Spinal cord (tissue), 10 donors: ENCODE measurements around the gene NRP1. TPM values are rescaled to one million over a fixed set of nuclear protein-coding genes. Genes with fewer than 3 reads are reported as not detected.

ENCODE experiments used
- DNase-seq, 6 donors: peaks; one replicate each; pipeline versions ENCODE4 v3.0.0 to v3.0.0-alpha.2; 2013 to 2015; ENCODE audit warnings: low spot score in 6 of 6, low read depth in 4 of 6
- H3K27ac ChIP-seq: one replicate; pipeline ENCODE4 v1.5.1; 2013; ENCODE audit warnings: low read depth, low read length, control low read depth
- H3K27me3 ChIP-seq: one replicate; pipeline ENCODE4 v1.6.1; 2013; ENCODE audit warnings: low read length; ENCODE audit not compliant: control insufficient read depth, insufficient read depth
- H3K36me3 ChIP-seq: one replicate; pipeline ENCODE4 v1.6.1; 2013; ENCODE audit warnings: low read length; ENCODE audit not compliant: control insufficient read depth, insufficient read depth
- H3K4me1 ChIP-seq: one replicate; pipeline ENCODE4 v1.6.1; 2013; ENCODE audit warnings: low read length; ENCODE audit not compliant: control insufficient read depth, insufficient read depth
- H3K4me3 ChIP-seq: one replicate; pipeline ENCODE4 v1.5.1; 2013; ENCODE audit warnings: low read depth, low read length, control low read depth
- H3K9me3 ChIP-seq: one replicate; pipeline ENCODE4 v1.6.1; 2013; ENCODE audit warnings: low read length; ENCODE audit not compliant: control insufficient read depth, insufficient read depth
- WGBS: methylation state at CpG from one replicate; pipeline ENCODE4 v1.1.5; 2013; ENCODE audit warnings: missing lambda C conversion rate; ENCODE audit not compliant: insufficient coverage; 5-methylcytosine and 5-hydroxymethylcytosine counted together
- polyA plus RNA-seq, 2 donors: library from polyadenylated mRNA; unstranded; fragments of 120-200 nt; gene quantifications; one replicate each; pipeline ENCODE4 v1.2.1, GENCODE V29; 2013; ENCODE audit not compliant: insufficient read length in 2 of 2
- total RNA-seq, 2 donors: library from RNA; depleted of rRNA in 1 of 2; stranded (reverse); fragments of 120-200 nt in 1 of 2; fragments of >200 nt in 1 of 2; gene quantifications; one replicate each; pipeline versions ENCODE4 v1.2.3 to v1.2.4, GENCODE V29; 2013 to 2014
- donor health status: healthy.

The NRP1 gene
- total and polyA plus RNA-seq, 4 donors: 61.8 to 96.6 (median 80.2) TPM

- Histone ChIP-seq H3K9me3 (no peaks in the 10 kb centered on the region), H3K4me1 (peaks cover 4% of the 10 kb centered on the region), H3K4me3 (no peak overlapping the region), H3K36me3 (no peaks in the 10 kb centered on the region), H3K27me3 (no peaks in the 10 kb centered on the region), H3K27ac (no peak overlapping the region)
- DNase-seq: no peak
- 96% methylated on average over 2 of the region's 5 CpGs for WGBS
Measured at GRCh38 chr10:33192190-33192589, 142.3 kb downstream of the NRP1 start.

GRCh38 chr10:33190406-33190805 lies 144.1 kb downstream of the NRP1 start:
- no peaks in the 10 kb centered on the region for H3K27me3 ChIP-seq
- no CpG with 5 or more reads among the region's 1 CpG for WGBS
- H3K4me3 ChIP-seq: no peak overlapping the region
- no peaks in the 10 kb centered on the region for H3K4me1 ChIP-seq
- H3K9me3 ChIP-seq: no peaks in the 10 kb centered on the region
- no peak overlapping the region for H3K27ac ChIP-seq
- no peaks in the 10 kb centered on the region for H3K36me3 ChIP-seq
- peak in 1 of 6 donors; percentile 20 for DNase-seq

GRCh38 chr10:33189808-33190207 lies 144.7 kb downstream of the NRP1 start:
- no peaks in the 10 kb centered on the region for H3K36me3 ChIP-seq
- WGBS: 24% methylated on average over 3 of the region's 8 CpGs
- no peak overlapping the region for H3K27ac ChIP-seq
- no peaks in the 10 kb centered on the region for H3K9me3 ChIP-seq
- H3K4me1 ChIP-seq: no peaks in the 10 kb centered on the region
- H3K27me3 ChIP-seq: no peaks in the 10 kb centered on the region
- DNase-seq: peak in 2 of 6 donors; percentile 57 to 69
- no peak overlapping the region for H3K4me3 ChIP-seq

GRCh38 chr10:33189363-33189762 lies 145.1 kb downstream of the NRP1 start:
- Histone ChIP-seq H3K27me3 (no peaks in the 10 kb centered on the region), H3K4me1 (no peaks in the 10 kb centered on the region), H3K4me3 (no peak overlapping the region), H3K9me3 (no peaks in the 10 kb centered on the region), H3K36me3 (no peaks in the 10 kb centered on the region), H3K27ac (no peak overlapping the region)
- peak in 1 of 6 donors; percentile 11 for DNase-seq
- 73% methylated on average over 6 of the region's 6 CpGs for WGBS

GRCh38 chr10:33187427-33187999 lies 147.0 kb downstream of the NRP1 start:
- DNase-seq: no peak
- Histone ChIP-seq H3K4me1 (no peaks in the 10 kb centered on the region), H3K9me3 (no peaks in the 10 kb centered on the region), H3K4me3 (no peak overlapping the region), H3K27ac (no peak overlapping the region), H3K36me3 (peaks cover 2% of the 10 kb centered on the region), H3K27me3 (no peaks in the 10 kb centered on the region)
- 82% methylated on average over 7 of the region's 9 CpGs for WGBS

GRCh38 chr10:33186150-33186549 lies 148.3 kb downstream of the NRP1 start:
- no peak overlapping the region for H3K4me3 ChIP-seq
- H3K4me1 ChIP-seq: no peaks in the 10 kb centered on the region
- H3K9me3 ChIP-seq: no peaks in the 10 kb centered on the region
- WGBS: 89% methylated on average over 7 of the region's 7 CpGs
- peaks cover 2% of the 10 kb centered on the region for H3K36me3 ChIP-seq
- H3K27ac ChIP-seq: no peak overlapping the region
- H3K27me3 ChIP-seq: no peaks in the 10 kb centered on the region
- DNase-seq: no peak

GRCh38 chr10:33183655-33184054 lies 150.8 kb downstream of the NRP1 start:
- peaks cover 2% of the 10 kb centered on the region for H3K36me3 ChIP-seq
- peaks cover 2% of the 10 kb centered on the region for H3K27me3 ChIP-seq
- no peak overlapping the region for H3K27ac ChIP-seq
- H3K9me3 ChIP-seq: no peaks in the 10 kb centered on the region
- WGBS: no CpG with 5 or more reads among the region's 1 CpG
- H3K4me1 ChIP-seq: peaks cover 4% of the 10 kb centered on the region
- H3K4me3 ChIP-seq: no peak overlapping the region
- DNase-seq: no peak

GRCh38 chr10:33180921-33181320 lies 153.5 kb downstream of the NRP1 start:
- no peak overlapping the region for H3K27ac ChIP-seq
- peaks cover 2% of the 10 kb centered on the region for H3K36me3 ChIP-seq
- no peak overlapping the region for H3K4me3 ChIP-seq
- peaks cover 4% of the 10 kb centered on the region for H3K4me1 ChIP-seq
- no CpG with 5 or more reads among the region's 3 CpGs for WGBS
- peak in 2 of 6 donors; percentile 43 to 93 for DNase-seq
- H3K27me3 ChIP-seq: peaks cover 2% of the 10 kb centered on the region
- H3K9me3 ChIP-seq: no peaks in the 10 kb centered on the region

- 80% methylated on average over 1 of the region's 5 CpGs for WGBS
Measured at GRCh38 chr10:33180390-33180789, 154.1 kb downstream of the NRP1 start.

GRCh38 chr10:33179067-33179466 lies 155.4 kb downstream of the NRP1 start:
- Histone ChIP-seq H3K27me3 (peaks cover 2% of the 10 kb centered on the region), H3K9me3 (no peaks in the 10 kb centered on the region), H3K27ac (no peak overlapping the region), H3K4me3 (no peak overlapping the region), H3K36me3 (peaks cover 2% of the 10 kb centered on the region), H3K4me1 (peaks cover 4% of the 10 kb centered on the region)
- DNase-seq: no peak
- WGBS: 26% methylated on average over 7 of the region's 8 CpGs

More at GRCh38 chr10:33180390-33180789, 154.1 kb downstream of the NRP1 start:
- DNase-seq: no peak
- H3K4me3 ChIP-seq: no peak overlapping the region
- H3K36me3 ChIP-seq: peaks cover 2% of the 10 kb centered on the region
- H3K4me1 ChIP-seq: peaks cover 4% of the 10 kb centered on the region
- H3K27ac ChIP-seq: no peak overlapping the region
- peaks cover 2% of the 10 kb centered on the region for H3K27me3 ChIP-seq
- H3K9me3 ChIP-seq: no peaks in the 10 kb centered on the region
